NCI-H187 (cell line): ENCODE data around the gene LAPTM5.

ENCODE experiments used
- DNase-seq, 2 experiments: peaks; one replicate each; lab custom pipeline; 2025; lab: John Stamatoyannopoulos, UW

The LAPTM5 gene

DNA sequence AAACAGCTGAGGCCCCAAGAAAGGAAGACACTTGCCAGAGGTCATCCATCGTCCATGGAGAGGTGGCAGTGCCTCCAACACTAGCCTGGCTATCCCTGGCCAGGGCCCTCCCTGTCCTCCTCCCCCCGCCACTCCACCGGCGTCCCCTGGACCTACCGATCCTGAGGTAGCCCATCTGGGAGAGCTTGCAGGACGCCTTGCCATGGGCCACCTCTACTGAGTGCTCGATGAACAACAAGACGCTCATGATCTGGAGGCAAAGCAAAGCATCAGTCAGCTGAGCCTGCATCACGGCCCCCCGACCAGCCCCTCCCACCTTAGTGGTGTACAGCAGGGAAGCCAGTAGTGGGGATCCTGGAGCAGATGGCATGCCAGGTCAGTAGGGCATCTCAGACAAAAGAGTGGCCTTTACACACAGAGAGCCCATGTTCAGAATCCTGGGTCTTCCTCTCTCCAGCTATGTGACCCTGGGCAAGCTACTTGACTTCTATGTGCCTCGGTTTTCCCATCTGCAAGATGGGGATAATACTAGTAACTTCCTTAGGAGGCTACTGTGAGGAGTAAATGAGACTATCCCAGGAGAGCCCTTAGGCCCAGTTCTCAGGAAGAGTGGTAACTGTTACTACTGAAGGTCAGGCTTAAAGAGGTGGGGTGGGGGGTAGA lies 15.1 kb downstream of the LAPTM5 start:
- DNase-seq: no peak

DNA sequence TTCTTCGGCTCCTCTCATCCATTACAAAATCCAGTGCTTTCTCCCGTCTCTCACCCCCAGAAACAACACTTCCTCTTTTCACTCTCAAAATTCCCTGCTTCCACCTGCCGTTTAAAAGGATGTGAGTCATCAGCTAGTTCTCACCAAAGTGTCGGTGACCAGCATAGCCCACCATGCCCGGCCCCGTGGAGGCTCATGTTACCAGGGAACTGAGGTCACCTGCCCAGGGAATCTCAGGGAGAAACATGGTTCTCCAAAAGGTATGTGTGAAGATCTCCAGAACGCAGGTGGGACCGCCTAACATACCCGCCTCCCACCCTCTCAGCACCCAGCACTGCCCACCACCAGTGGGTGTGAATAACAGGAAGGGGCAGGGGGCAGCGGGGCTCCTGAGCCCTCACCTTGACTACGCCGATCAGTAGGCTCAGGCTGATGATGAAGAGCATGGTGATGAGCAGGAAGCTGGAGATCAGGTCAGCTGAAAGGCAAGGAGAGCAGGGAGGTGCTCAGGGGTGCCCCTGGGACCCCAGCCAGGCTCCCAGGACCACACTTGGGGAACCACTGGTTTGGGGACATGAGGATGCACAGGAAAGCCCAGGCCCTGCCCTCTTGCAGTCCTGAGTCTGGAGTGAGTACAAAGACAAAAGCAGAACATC lies 16.2 kb downstream of the LAPTM5 start:
- no peak for DNase-seq

DNA sequence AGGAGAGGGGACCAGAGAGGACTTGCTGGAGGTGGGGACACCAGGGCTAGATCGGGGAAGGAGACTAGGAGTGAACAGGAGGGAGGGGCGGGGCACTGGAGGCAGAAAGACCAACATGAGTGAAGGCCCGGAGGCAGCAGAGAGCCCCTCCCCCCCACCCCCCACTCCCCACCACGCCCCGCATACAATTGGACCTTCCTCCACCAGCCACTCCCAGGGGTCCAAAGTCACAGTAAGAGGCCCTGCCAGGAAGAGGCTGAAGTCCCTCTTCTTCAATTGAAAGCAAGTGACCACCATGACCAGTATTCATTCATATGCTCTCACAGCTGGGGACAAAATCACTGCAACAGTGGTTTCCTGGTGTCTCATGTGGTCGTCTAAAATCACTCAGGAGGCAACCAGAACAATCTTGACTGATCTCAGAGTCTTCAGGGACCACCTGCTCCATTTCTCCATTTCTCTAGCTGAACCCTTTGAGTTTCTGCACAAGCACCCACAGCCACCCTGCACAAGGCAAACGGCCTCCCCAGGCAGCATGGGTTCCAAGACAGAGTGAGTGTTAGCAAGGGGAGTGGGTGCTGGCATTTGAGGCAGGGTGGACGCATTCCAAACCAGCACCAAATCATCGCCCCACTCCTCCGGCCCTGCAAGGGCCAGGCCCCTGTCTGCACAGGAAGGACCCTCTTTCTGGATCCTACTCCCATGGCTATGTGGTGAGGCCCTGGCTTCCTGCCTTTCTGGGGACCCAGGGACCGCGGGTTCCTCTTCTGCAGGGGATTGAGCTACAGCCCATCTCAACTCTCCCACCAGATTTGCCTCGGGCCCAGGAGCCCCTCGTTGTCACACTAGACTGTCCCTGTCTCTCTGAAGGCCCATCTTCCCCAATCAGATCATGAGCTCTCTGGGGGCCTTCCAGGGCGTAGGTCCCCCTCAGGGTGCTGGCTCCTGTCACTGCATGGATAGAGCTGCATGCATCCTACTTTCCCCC lies 17.0 kb downstream of the LAPTM5 start:
- no peak for DNase-seq

DNA sequence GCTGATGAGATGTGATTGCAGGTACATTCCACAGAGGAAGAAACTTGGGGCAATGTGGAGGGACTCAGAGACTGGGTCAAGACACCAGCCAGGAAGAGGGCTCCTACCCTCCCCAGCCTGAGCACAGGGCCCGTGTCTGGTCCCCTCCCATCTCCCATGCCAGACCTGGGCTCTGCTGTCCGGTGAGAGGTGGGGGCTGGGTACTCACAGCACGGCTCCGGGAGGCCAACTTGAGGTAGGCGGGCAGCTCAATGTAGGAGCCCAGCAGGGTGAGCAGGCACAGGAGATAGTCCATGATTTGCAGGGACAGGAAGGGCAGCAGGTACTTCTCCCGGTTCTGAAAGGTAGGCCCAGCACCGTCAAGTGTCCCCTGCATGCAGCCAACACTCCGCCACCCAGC lies 18.0 kb downstream of the LAPTM5 start:
- DNase-seq: no peak

DNA sequence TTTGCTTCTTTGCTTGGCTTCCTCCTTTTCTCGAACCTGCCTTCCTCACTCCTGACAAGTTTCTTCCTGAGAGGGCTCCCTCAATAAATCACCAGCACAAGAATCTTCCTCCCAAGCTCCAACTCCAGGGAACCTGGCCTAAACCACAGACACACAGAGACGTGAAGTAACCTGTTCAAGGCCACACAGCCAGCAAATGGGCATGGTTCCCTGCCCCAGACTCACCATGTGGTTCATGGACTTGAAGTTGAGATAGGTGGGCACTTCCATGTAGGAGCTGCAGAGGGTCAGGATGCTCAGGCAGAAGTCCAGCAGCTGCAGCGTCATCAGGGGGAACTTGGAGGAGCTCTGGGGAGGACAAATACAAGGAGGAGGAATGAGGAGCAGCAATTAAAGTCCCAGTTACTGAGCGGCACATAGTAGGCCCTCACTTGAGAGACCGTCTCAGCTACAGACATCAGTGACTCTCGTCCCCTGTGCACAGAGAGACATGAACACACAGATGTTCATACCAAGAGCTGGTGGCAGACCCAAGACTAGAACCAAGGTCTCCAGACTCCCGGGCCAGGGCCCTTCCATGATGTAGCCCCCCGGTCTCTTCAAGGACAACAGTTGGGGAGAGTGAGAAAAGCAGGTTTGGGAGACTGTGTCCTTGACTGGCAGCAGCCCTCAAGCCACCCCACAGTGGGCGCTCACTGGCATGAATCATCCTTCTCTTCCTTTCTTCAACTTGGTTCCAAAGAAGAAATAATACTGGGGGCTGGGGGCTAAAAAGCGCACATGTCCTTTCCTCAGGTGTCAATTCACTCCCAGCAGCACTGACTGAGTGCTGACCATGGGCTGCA lies 18.6 kb downstream of the LAPTM5 start:
- DNase-seq: no peak

DNA sequence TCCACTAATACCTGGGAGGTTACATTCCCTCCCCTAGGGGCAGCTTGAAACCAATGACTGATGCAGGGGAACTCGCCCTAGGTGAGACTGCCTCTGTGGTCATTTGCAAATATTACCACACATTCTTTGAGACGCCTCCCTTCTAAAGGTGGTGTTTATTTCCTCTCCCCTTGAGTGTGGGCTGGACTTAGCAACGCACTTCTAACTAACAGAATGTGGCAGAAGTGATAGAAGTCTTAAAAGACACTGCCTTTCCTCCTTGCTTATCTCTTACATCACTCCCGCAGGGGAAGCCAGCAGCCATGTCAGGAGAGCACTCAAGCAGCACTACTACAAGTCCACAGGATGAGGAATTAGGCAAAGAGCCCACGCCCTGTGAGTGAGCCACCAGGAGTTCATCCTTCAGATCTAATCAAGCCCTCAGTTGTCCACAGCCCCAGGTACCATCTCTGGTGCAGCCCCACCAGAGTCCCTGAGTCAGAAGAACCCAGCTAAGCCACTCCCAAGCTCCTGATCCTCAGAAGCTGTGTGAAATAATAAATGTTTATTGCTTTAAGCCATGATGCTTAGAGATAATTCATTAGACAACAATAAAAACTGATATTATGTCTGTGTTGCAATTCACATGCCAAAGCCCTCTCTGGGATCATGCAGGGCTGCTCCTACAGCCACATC lies 19.4 kb downstream of the LAPTM5 start:
- no peak for DNase-seq

DNA sequence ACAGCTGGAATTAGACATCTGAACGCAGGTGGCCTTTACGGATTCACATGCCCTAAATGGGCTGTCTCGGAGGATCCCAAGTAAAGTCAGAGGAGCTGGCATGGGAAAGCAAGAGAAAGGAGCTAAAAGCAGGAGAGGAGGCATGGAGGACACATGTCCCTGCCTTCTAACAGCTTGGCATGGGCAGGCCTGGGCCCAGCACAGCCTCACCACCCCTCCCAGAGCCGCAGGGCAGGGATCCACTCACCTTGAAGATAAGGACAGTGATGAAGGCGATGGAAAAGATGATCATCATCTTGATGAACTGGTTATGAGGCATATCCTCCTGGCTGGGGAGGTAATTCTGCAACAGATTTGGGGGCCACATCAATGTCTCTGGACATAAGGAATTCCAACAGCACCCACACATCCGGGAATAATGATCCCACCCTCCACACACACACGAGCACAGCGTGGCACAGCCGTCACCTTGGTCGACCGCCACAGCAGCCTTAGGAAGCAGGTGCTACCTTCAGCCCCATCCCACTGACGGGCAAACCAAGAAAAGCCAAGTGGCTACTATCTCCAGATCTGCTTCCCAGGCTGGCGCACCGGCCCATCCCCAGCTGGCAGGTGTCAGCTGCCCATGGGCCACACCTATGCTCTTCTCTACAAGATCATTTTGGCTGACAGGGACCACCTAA lies 20.1 kb downstream of the LAPTM5 start:
- no peak for DNase-seq

DNA sequence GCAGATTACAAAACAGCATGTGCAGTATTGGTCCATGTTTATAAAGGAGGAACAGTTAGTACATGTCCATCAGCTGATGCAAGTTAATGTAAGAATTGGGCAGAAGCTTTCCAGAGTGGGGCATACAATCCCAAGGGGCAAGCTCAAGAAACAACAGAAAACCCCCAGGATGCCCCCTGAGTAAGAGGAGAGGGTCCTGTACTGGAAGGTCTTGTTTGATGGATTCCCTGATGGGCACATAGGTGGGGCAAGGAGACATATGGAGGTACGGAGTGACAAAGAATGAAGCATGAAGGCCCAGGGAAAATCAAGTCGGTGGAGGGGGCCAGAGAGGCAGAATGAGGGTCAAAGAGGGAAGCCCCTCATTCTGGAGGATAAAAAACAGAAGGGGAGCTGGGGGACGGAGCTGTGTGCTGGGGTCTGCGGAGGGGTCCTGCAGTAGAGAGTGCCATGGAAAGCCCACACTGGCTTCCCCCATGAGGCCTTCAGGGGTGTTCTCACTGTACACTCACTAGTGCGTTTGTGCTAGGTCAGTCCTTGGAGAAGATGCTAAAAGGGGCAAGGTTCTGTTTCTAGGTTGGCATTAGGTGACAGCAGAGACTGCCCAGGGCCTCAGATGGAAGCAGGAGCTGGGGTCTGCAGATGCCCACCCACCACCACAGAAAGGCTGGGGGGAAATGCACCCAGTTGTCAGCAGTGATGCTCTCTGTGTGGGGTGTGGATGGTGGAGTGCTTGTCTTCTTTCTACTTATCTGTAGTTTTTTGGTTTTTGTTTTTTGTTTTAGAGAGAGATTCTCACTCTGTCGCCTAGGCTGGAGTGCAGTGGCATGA lies 21.7 kb downstream of the LAPTM5 start:
- no peak for DNase-seq

DNA sequence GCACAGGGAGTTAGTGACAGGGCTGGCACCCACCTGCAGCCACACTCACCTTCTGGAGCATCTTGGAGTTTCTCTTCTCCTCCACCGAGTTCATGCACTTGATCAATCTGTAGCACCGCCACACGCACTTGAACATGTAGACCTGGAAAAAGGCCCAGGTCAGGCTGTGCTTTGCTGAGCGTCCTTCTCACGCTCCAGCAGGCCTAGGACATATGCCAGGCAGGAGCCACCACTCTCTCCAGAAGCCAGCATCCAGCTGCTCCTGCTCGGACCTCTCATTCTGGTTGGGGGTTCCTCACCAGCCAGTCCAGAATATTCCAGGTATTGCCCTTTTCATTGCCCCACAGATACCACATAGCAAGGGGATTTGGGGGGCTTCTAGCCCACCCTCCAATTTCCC lies 22.4 kb downstream of the LAPTM5 start:
- no peak for DNase-seq

DNA sequence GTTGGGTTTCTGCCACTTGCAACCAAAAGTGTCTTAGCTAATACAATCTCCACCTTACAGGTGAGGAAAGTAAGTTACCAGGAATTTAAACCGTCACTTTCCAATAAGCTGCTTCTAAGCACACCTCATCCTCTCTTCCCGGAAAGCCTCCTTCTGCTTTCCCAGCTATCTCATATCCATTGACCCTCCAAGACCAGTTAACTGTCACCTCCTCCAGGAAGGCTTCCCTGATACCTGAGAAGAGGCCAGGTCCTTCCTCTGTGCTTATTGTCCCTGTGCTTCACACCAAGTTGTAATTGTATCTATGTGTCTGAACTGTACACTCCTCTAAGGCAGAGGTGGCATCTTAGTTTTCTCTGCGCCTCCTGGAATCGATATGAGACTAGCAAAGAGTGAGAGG lies 23.0 kb downstream of the LAPTM5 start:
- DNase-seq: no peak

DNA sequence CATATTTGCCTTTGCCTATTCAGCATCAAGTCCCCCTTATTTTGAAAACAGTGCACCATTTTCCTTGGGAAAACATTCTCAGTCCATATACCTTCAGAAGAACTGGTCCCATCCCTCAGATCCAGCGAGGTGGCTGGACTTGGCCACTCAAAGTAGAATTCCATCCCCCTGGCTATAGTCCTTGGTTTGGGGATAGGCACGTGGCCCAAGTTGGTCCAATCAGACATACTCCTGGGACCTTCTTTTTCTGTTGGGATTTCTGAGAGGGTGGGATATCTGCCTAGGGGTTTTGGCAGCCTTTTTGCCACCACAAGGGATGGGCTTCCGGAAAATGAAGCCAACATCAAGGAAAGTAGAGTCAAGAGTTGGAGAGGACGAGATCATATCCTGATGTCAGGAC lies 23.5 kb downstream of the LAPTM5 start:
- no peak for DNase-seq

DNA sequence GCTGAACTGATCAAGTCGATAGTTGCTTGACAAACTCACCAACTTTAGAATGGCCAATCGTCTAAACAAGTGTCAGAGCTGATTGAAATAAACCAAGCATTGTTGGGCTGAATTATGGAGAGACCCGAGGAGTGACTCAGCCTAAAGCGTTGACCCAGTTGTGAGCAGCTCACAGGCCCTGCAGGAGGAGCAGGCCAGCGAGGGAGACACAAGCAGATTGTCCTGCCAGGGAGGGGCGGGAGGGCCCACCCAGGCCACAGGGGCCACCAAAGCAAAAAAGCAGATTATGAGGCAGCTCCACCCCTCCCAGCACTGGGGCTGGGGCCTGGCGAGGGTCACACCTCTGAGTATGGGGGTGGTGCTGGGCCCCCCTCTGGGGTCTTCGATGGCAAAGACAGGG lies 24.1 kb downstream of the LAPTM5 start:
- DNase-seq: no peak

DNA sequence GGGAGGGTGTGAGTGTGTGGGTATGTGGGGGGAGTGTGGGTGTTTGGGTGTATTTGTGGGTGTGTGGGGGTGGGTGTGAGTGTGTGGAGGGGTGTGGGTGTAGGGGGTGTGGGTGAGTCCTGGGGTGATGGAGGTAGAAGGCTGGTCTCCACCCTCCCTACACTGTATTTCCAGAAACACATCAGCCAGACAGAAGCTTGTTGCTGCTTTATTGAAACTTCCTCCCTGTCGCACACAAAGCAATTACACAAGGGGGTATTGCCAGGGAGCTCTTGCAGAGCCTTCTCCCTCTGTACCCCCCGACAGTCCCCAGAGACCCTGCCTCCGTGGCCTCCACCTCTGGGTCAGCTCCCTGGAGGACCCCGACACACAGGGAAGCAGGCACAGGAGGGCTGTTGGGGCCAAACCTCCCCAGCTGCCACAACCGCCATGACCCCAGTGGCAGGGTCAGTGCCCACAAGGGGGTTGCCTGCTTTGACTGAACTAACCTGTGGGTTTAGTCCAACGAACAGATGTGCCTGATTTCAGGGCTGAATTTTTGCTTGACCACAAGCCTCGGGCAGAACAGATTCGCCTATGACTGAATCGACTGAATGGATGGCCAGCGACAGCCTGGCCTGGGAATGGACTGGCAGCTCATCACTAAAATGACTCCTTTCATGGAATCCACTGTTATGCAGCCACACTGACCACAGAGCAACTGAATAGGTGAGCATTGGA lies 25.1 kb downstream of the LAPTM5 start:
- no peak for DNase-seq

DNA sequence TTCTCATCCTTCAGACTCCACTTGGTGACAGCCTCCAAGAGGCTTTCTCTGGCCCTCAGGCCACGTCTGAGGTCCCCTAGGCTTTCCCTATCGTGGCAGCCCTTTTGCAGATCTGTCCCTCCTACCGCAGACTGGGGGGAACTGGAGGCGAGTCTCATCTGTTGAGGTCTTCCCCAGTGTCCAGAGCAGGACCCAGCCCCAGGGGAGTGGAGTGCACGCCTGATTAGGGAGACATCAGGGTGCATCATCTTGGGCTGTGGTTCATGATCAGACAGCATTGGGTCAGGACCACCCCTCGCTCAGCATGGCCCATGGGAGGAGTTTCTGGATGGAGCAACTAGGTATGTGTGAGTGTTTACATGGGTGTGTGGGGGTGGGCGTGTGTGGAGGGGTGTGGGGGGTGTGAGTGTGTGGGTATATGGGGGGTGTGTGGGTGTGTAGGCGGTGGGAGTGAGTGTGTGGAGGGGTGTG lies 25.7 kb downstream of the LAPTM5 start:
- DNase-seq: no peak

DNA sequence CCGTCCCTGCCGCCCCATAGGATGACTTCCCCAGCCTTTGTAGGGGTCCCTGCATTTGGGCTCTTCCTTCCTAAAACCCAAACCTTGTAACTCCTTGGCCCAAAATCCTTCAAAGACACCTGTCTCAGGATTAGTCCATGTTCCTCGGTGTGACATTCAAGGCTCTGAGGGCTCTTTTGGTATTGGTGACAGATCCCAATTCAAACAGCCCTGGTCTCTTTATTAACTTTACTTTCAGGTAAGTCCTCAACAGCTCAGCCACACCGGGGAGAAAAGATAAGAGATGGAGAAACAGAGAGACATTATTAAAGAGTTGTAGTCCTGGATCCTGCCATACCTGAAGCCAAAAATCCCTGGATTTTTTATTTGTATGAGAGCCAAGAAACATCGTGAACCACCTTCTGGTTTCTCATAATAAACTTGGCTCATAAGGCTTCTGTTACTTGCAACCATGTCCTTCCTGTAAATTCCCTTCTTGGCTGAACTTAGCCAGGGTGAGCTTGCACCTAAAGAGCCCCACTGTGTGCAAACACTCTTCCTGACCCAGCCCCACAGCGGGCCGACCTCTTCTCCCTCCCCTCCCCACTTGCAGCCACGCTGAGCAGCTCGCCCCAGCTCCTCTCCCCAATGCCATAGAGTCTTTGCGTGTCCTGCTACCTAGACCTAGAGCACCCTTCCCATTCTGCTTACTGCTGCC lies 26.3 kb downstream of the LAPTM5 start:
- no peak for DNase-seq

DNA sequence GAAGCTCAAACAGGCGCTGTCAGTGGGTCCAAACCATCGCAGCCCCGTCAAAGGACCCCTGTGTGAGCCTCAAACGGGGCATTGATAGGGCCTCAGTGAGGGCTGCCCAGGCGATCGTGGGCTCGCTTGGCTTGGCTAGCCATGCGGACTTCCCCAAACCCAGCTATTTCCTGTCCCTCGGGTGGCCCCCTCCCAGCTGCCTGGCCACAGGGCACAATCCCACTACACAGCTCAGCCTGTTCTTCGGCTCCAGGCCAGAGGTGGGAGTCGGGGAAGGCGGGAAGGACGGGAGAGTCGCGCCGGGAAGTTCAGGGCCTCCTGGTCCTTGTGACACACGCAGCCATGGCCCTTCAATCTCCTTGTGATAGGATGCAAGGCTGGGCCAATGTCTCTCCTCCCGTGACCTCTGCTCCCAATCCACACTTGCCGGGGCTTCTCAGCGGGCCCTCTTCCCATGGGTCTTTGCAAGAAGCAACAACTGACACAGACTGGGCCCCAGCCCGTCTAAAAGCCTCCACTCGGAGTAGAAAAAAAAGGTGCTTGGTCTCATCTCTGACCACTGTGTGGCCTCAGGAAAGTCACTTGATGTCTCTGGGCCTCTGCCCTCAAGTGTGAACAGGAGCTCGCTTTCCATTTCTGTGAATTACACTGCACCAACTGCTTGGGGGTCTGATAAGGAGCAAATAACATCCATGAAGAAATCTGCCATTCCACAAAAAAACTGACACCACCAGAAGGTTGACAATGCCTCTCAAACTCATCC lies 27.0 kb downstream of the LAPTM5 start:
- no peak for DNase-seq

DNA sequence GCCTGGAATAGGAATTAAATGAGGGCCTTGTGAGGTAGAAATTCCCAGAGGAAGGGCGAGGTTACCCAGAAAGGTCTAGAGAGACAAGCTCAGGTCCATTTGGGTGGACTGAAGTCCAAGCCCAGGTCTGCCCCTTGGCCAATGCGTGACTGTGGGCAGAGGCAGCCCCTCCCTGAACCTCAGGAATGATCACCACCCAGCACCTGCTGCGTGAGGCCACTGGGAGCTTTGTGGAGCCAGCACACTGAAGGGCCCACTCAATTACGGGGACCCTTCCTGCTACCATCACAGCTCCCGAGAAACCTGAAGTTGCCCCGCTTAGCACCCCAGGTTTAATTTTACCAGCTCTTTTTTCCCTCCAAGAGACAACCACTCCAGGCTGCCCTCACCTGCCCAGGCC lies 27.7 kb downstream of the LAPTM5 start:
- no peak for DNase-seq
